Endothelial cell of umbilical vein (primary cell): Measurements from ENCODE around the gene ZKSCAN3. TPM values are rescaled to one million over a fixed set of nuclear protein-coding genes. Genes with fewer than 3 reads are reported as not detected.

Experiments
- BruUV-seq: library from RNA; stranded (reverse); fragments of 400-500 nt; replicated peaks from 2 replicates; lab custom pipeline; 2021; lab: Mats Ljungman, UMichigan
- CTCF ChIA-PET: fragments of 300-600, 350-600 bp; sonication (Branson Sonifier 250); formaldehyde crosslinking; loops from one replicate; lab custom pipeline; 2021; ENCODE audit warnings: antibody characterized with exemption, inconsistent platforms; lab: Charles Lee
- POLR2A ChIA-PET: fragments of 300-600, 350-600 bp; sonication (Branson Sonifier 250); formaldehyde crosslinking; loops from one replicate; lab custom pipeline; 2021; ENCODE audit warnings: antibody characterized with exemption, inconsistent platforms; lab: Charles Lee
- DNase-seq: peaks from one replicate; pipeline ENCODE4 v3.0.0-alpha.2; 2011; ENCODE audit warnings: low read depth, low spot score
- FAIRE-seq: peaks from 2 replicates; lab custom pipeline; 2011; peaks lifted over from hg19 to GRCh38; lab: Jason Lieb, UNC
- H2AFZ ChIP-seq: 2 replicates; pipeline ENCODE4 v1.6.0; 2012; ENCODE audit warnings: low read depth, low read length, control low read depth, inconsistent platforms
- H3K27ac ChIP-seq: 2 replicates; pipeline ENCODE4 v1.5.1; 2011; ENCODE audit warnings: low read depth, mild to moderate bottlenecking, control low read depth, low read length, moderate library complexity; ENCODE audit not compliant: insufficient read depth
- H3K27me3 ChIP-seq, 2 experiments: 2 replicates each; pipeline versions ENCODE4 v1.6.0 to v1.6.1; 2011; ENCODE audit warnings: low read length in 2 of 2, mixed read lengths in 1 of 2; ENCODE audit not compliant: control insufficient read depth in 2 of 2, insufficient read depth in 2 of 2
- H3K36me3 ChIP-seq, 2 experiments: 2 replicates in 1 of 2; 3 replicates in 1 of 2; pipeline ENCODE4 v1.5.1; 2011; ENCODE audit warnings: low read length in 2 of 2, mild to moderate bottlenecking in 1 of 2, moderate library complexity in 1 of 2; ENCODE audit not compliant: control insufficient read depth in 2 of 2, insufficient read depth in 2 of 2; ENCODE audit errors: extremely low read depth in 1 of 2
- H3K4me1 ChIP-seq: 3 replicates; pipeline ENCODE4 v1.5.1; 2011; ENCODE audit warnings: mild to moderate bottlenecking, low read length; ENCODE audit not compliant: control insufficient read depth, insufficient read depth; ENCODE audit errors: extremely low read depth
- H3K4me2 ChIP-seq: 2 replicates; pipeline ENCODE4 v1.6.1; 2011; ENCODE audit warnings: low read length, control low read depth, mixed read lengths; ENCODE audit not compliant: insufficient read depth
- H3K4me3 ChIP-seq, 3 experiments: fragments of 200-600 bp in 1 of 3; sonication (generic), shearing (Covaris generic) in 1 of 3; replicated peaks in 1 of 3; 2 replicates each; pipeline ENCODE4 v1.5.1; 2011 to 2016; ENCODE audit warnings: control low read depth in 3 of 3, low read length in 3 of 3, mild to moderate bottlenecking in 2 of 3, inconsistent platforms in 1 of 3, low read depth in 1 of 3, moderate library complexity in 1 of 3; ENCODE audit not compliant: insufficient read depth in 1 of 3
- H3K79me2 ChIP-seq: 2 replicates; pipeline ENCODE4 v1.6.0; 2012; ENCODE audit warnings: low read length, inconsistent platforms; ENCODE audit not compliant: control insufficient read depth, insufficient read depth
- H3K9ac ChIP-seq: replicated peaks from 2 replicates; pipeline ENCODE3; 2011; ENCODE audit warnings: low read length, control low read depth; ENCODE audit not compliant: insufficient read depth; ENCODE audit errors: extremely low read depth
- H3K9me1 ChIP-seq: replicated peaks from 3 replicates; pipeline ENCODE4 v1.6.0; 2011; ENCODE audit warnings: mild to moderate bottlenecking, low read length; ENCODE audit not compliant: control insufficient read depth, insufficient read depth; ENCODE audit errors: extremely low read depth
- H3K9me3 ChIP-seq: replicated peaks from 2 replicates; pipeline ENCODE4 v1.5.1; 2012; ENCODE audit warnings: low read length, inconsistent platforms; ENCODE audit not compliant: control insufficient read depth, insufficient read depth
- H4K20me1 ChIP-seq: replicated peaks from 2 replicates; pipeline ENCODE3; 2011; ENCODE audit warnings: mild to moderate bottlenecking, low read length; ENCODE audit not compliant: control insufficient read depth, insufficient read depth; ENCODE audit errors: extremely low read depth
- CTCF ChIP-seq, 2 donors: IDR thresholded peaks; 1 replicate in 1 of 2; 2 replicates in 1 of 2; pipeline ENCODE4 v1.5.1; 2011; ENCODE audit warnings: low read length in 2 of 2, mild to moderate bottlenecking in 2 of 2, moderate library complexity in 2 of 2, control low read depth in 1 of 2, inconsistent platforms in 1 of 2, low read depth in 1 of 2; ENCODE audit not compliant: insufficient read depth in 1 of 2; ENCODE audit errors: extremely low read depth in 1 of 2
- FOS ChIP-seq: IDR thresholded peaks from 2 replicates; pipeline ENCODE4 v1.6.1; 2011; ENCODE audit warnings: mild to moderate bottlenecking, low read length, moderate library complexity, borderline replicate concordance; ENCODE audit not compliant: insufficient read depth
- GATA2 ChIP-seq: IDR thresholded peaks from 2 replicates; pipeline ENCODE4 v1.7.0; 2011; ENCODE audit warnings: low read depth, mild to moderate bottlenecking, moderate library complexity, mixed read lengths, low read length; ENCODE audit not compliant: insufficient read length, insufficient read depth
- MAX ChIP-seq: IDR thresholded peaks from 2 replicates; pipeline ENCODE4 v1.6.1; 2011; ENCODE audit not compliant: insufficient read depth, insufficient read length
- MYC ChIP-seq: IDR thresholded peaks from one replicate; pipeline ENCODE4 v1.6.1; 2011; ENCODE audit warnings: mild to moderate bottlenecking, low read depth, low read length
- POLR2A ChIP-seq: IDR thresholded peaks from 2 replicates; pipeline ENCODE4 v1.6.1; 2012; ENCODE audit warnings: low read depth, mild to moderate bottlenecking, control low read depth, low read length
- POLR2AphosphoS5 ChIP-seq: IDR thresholded peaks from 2 replicates; pipeline ENCODE4 v1.6.1; 2012; ENCODE audit warnings: low read depth, mild to moderate bottlenecking, control low read depth, low read length, moderate library complexity; ENCODE audit not compliant: insufficient read depth
- dilution Hi-C: fragments of 300-500 bp; cut with MboI; formaldehyde crosslinking; loops from one replicate; pipeline ENCODE4 v1.15.0; 2019; ENCODE audit warnings: low sequenced_read_pairs; ENCODE audit not compliant: extremely low pct_ligation_motif_present
- intact Hi-C: fragments of 100-400 bp; cut with micrococcal nuclease; formaldehyde crosslinking; loops from one replicate; pipeline ENCODE4 v1.10.0; 2022
- polyA plus RNA-seq, 4 experiments: library from polyadenylated mRNA; depleted of rRNA in 3 of 4; stranded (reverse) in 3 of 4; unstranded in 1 of 4; fragments of >200 nt; gene quantifications; 2 replicates each; pipeline versions ENCODE4 v1.2.1 to v1.2.3, GENCODE V29; 2011 to 2012; ENCODE audit warnings: missing spikeins in 1 of 4
- total RNA-seq: library from RNA; stranded (reverse); gene quantifications from 2 replicates; pipeline ENCODE4 v1.2.3, GENCODE V29; 2021

The ZKSCAN3 gene
- total and polyA plus RNA-seq, 2 donors (not counting 3 experiments of a cell fraction or from before 2014, with no cell fraction given): 2.5 to 6.9 TPM

GRCh38 chr6:28407401-28407800 is 57.7 kb downstream of the ZKSCAN3 start:
- Histone ChIP-seq H3K4me3 (no peak overlapping the region), H3K27me3 (peaks cover 13 to 24% of the 10 kb centered on the region in 2 experiments), H4K20me1 (no peaks in the 10 kb centered on the region), H3K9me1 (no peaks in the 10 kb centered on the region), H3K36me3 (no peaks in the 10 kb centered on the region), H3K27ac (no peak overlapping the region), H3K9ac (no peak overlapping the region), H3K9me3 (no peaks in the 10 kb centered on the region), H3K79me2 (no peaks in the 10 kb centered on the region), H3K4me2 (no peak overlapping the region), H2AFZ (no peak overlapping the region), H3K4me1 (no peaks in the 10 kb centered on the region)
- POLR2A ChIA-PET: no interaction called here
- no peak for TF ChIP-seq FOS
- no peak for TF ChIP-seq CTCF (IDR thresholded peaks at IDR 0.05; ENCODE audit: extremely low read depth in 1 of 2, insufficient read depth in 1 of 2, low read depth in 1 of 2, low read length in 2 of 2)
- TF ChIP-seq MYC: no peak
- TF ChIP-seq GATA2: no peak
- no peak for TF ChIP-seq MAX
- TF ChIP-seq POLR2A: no peak
- TF ChIP-seq POLR2AphosphoS5: no peak
- no TSS peak for BruUV-seq
- FAIRE-seq: no peak
- CTCF ChIA-PET: interaction anchor here (1.3 kb wide), 1 partner anchor 11 kb away, joined by 4 read pairs; no protein-coding TSS in a partner anchor
- intact Hi-C loops (no loop called here), dilution Hi-C loops (no loop called here)
- DNase-seq: no peak
